ENCODE data around the gene LATS2.
A peak's percentile ranks its signal among the peaks of the same experiment; 100 is the strongest.

The LATS2 gene

DNA sequence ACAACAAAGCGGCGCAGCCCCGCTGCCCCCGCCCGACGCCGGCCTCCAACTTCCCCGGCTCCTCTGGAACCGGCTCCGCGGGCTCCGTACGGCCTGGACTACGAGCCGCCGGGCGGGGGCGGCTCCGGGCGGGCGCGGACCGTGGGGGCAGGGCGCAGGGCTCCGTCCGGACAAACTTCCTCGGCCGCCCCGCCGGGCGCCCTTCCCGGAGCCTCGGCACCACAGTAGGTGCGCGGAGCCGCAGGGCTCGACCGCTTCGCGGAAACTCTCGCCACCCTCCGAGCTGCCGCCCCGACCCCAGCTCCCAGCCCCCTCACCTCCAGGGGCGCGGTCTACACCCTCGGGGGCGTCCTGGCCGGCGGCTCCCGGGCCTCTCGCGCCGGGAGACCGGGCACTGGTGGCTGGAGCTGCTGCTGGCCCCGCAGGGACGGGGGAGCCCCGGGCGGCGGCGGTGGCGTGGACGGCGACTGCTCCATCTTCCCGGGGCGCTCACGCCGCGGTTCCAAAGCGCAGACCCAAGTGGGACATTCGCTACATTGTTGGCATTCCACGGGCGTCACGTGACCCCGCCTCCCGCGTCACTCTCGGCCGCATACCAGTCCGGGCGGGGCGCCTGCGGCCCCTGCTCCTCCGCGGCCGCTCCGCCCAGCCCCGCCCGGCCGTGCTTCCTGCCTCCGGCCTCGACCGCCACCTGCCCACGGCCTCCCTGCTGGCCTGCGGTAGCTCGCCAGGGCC is at the start of gene LATS2:
Gene LATS2 (minus strand): TSS at position 558 of the 735 bp plus-strand sequence. CDS start 15,560 bp downstream, outside the sequence.
- DNase-seq (ENCODE audit: low spot score) = peak; percentile 96

DNA sequence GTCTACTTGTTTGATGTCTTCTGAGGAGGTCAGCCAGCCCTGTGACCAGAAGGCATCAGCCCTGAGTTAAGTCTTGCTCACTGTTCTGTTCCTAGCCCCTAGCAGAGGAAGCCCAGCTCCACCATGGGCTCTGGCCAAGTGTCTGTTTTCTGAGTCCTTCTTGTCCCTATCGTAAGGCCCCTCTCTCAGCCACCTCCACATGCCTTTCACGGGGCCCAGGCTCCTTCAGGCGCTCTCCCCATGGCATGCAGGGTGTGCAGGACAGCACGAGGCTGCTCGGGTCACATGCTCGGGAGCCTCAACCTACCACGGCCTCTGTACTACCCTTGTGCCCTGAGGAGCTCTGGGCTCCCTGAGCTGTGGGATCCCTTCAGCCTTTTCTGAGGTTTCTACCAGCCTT is 47.8 kb upstream of the LATS2 start:
- no peak for DNase-seq (ENCODE audit: low spot score)

DNA sequence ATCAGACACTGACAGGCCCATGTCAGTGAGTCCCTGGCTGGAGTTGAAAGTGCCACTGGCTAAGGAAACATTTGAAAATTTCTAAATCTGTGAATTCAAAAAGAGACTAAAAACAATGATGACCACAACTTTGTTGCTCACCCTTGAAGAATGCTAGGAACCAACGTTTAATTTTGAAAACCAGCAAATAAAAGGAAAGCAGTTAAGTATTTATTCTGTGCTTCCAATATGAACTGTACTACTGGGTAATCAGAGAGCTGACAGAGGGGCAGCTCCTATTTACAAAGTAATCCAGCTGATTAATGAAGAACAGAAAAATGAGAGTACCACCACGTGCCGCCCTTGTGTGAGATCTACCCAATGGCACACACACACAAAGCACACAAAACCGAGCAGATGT is 44.7 kb upstream of the LATS2 start:
- DNase-seq (ENCODE audit: low spot score) = no peak

DNA sequence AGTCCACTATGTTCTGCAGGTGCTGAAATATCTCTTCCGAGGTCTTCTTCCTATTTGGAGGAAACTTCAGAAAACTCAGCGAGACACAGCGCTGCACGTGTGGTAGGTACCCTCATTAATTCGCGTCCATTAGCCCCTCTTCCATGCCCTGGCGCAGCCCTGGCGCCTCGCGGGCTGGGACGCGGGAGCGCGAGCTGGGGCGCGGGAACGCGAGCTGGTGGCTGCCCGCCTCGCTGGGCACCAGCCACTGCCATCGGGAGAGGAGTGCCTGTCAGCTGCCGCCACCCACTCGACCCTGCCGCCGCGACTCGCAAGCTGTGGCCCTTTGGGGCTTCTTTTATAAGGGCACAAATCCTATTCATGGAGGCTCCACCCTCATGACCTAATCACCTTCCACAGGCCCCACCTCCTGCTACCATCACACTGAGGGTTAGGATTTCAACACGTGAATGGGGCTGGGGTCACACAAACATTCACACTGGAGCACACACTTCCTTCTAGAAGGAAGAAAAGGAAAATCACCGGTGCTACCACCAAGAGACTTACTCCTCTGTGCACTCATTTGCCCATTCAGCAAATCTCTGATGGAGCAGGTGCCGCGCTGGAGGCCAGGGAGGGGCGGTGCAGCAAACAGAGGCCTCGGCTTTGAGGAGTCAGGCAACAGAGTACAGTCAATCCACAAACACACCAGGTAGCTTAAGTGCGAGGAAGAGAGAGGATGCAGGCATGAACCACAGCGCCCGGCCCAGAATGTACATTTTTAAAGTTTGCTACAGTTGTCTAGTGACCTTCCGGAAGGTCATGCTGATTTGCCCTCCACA is 43.0 kb upstream of the LATS2 start:
- no peak for DNase-seq (ENCODE audit: low spot score)

DNA sequence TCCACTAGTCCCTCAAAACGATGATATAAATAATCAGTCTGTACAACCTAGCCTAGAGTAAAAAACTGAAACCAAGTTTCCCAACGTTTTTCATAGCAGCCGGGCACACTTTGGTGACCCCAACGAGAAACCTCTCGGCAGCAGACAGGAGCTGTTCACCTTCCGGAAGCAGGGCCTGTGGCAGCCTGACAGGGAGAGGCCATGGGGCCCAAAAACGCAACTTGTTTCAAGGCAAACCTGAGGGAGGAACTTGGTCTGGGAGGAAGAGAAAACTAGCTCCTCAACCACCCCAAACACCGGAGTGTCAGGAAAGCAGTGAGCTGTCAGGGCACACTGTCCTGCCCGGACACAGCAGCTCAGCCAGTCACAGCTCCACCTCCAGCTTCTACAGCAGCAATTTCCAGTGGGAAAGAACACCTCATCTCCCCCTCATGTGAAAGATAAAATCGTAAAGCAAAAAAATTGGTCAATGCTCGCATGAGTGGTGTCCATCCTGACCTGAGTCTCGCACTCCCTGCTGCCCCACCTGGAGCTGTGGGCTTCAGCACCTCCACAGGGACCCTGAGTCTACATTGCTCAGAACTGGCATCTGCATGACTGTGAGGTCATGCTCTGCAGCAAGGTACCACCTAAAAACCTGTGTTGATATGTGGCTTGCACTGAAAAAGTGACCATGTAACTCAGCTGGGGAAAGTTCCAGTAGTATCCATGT is 40.6 kb upstream of the LATS2 start:
- no peak for DNase-seq (ENCODE audit: low spot score)

DNA sequence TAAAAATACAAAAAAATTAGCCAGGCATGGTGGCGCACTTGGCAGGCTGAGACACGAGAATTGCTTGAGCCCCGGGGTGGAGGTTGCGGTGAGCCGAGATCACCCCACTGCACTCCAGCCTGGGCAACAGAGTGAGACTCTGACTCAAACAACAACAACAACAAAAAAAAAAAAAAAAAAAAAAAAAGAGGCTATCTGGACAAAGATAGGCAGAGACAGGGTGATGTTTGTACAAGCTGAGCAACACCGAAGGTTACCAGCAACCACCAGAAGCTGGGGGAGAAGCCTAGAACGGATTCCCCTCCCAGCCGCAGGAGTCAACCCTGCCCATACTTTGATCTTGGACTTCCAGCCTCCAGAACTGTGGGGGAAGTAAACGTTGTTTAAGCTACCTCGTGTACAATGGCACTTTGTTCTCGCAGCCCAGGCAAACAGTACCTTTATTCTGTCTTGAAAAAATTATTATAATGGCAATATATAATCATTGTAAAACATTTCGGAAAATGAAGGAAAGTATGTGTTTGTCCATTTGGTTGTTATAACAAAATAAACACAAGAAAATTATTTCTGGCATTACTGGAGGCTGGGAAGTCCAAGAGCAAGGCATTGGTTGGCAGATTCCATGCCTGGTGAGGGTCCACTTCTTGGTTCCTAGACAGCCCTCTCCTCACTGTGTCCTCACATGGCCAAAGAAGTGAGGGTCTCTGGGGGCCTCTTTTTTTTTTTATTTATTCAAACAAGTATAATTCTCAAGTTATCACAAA is 39.8 kb upstream of the LATS2 start:
- no peak for DNase-seq (ENCODE audit: low spot score)

DNA sequence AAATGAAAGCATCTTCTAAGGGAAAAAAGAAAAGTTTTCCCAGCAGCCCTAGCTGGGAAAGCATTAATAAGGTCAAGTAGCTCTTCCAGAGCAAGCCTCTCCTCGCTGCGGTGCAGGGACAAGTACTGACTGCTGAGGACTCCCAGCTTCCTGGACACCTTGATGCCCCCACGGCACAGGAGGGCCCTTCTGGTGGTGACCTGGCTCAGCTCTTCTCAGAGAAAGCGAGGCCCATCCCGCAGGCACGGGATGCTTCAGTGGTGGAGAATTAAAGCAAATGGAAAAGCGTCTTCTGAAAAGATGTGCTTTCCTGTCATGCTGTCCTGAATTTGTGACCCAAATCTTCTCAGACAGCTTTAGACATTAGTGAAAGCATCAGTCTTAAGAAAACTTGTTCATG is 38.8 kb upstream of the LATS2 start:
- no peak for DNase-seq (ENCODE audit: low spot score)

DNA sequence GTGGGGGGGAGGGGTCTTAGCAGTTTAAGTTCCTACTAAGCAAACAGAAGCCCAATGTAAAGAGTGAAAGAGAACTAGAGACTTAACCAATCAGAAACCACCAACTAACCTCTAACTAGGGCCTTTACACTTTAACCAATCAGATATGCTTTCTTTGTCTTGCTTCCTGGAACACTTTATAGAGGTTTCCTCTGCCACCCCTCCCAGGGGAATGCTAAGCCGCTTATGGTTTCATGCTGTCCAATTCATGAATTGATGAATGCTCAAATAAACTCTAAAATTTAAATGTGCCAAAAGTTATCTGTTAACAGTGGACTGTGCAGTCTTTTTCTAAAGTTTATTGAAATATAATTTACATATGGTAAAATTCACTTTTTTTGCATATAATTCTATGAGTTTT is 33.9 kb upstream of the LATS2 start:
- no peak for DNase-seq (ENCODE audit: low spot score)

DNA sequence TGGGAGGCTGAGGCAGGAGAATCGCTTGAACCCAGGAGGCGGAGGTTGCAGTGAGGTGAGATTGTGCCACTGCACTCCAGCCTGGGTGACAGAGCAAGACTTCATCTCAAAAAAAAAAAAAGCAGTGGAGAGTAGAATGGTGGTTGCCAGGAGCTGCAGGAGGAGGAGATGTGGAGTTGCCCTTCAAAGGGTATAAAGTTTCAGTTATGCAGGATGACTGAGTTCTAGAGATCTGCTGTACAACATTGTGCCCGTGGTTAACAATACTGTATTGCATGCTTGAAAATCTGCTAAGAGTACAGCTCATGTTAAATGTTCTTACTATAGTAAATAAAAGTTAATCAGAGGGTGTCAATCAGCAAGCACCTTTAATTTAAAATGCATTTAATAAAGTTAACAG is 28.4 kb upstream of the LATS2 start:
- DNase-seq (ENCODE audit: low spot score) = no peak

DNA sequence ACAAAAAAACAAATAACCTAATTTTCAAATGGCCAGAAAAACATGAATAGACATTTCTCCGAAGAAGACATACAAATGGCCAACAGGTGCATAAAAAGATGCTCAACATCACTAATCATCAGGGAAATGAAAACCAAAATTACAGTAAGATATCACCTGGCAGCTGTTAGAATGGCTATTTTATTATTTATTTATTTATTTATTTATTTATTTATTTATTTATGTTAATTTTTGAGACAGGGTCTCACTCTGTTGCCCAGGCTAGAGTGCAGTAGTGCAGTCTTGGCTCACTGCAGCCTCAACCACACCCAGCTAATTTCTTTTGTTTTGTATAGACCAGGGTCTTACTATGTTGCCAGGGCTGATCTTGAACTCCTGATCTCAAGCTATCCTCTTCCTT is 27.1 kb upstream of the LATS2 start:
- no peak for DNase-seq (ENCODE audit: low spot score)

DNA sequence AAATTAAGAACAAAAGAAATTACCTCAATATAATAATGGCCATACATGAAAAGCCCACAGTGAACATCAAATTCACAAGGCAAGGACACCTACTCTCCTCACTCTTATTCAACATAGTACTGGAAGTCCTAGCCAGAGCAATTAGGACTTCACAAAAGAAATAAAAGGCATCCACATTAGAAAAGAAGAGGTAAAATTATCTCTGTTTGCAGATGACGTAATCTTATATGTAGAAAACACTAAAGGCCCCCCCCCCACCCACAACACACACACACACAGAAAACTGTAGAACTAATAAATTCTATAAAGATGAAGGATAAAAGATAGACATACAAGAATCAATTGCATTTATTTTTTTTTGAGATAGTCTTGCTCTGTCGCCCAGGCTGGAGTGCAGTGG is 25.5 kb upstream of the LATS2 start:
- DNase-seq (ENCODE audit: low spot score) = no peak

DNA sequence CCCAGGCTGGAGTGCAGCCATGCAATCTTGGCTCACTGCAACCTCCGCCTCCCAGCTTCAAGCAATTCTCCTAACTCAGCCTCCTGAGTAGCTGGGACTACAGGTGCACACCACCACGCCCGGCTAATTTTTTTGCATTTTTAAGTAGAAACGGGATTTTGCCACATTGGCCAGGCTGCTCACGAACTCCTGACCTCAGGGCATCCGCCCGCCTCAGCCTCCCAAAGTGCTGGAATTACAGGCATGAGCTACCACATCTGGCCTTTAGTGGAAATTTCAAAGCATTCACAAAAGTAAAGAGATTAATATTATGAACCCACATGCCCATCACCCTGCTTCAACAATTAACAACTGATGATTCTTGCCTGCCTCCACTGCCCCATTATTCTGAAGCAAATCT is 20.5 kb upstream of the LATS2 start:
- no peak for DNase-seq (ENCODE audit: low spot score)

DNA sequence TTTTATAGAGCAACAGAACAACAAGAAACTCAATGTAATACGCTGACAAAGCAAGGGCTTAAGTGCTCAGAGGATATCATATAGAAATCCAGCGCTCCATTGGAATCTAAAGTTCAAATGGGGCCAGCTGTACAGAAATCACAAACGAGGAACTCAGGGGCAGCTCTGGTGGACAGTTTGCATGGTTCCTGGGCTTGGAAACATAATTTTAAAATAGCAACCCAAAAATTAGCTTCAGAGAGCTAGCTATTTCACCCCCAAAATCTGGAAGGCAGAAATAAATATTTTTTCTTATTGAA is 19.2 kb upstream of the LATS2 start:
- no peak for DNase-seq (ENCODE audit: low spot score)

DNA sequence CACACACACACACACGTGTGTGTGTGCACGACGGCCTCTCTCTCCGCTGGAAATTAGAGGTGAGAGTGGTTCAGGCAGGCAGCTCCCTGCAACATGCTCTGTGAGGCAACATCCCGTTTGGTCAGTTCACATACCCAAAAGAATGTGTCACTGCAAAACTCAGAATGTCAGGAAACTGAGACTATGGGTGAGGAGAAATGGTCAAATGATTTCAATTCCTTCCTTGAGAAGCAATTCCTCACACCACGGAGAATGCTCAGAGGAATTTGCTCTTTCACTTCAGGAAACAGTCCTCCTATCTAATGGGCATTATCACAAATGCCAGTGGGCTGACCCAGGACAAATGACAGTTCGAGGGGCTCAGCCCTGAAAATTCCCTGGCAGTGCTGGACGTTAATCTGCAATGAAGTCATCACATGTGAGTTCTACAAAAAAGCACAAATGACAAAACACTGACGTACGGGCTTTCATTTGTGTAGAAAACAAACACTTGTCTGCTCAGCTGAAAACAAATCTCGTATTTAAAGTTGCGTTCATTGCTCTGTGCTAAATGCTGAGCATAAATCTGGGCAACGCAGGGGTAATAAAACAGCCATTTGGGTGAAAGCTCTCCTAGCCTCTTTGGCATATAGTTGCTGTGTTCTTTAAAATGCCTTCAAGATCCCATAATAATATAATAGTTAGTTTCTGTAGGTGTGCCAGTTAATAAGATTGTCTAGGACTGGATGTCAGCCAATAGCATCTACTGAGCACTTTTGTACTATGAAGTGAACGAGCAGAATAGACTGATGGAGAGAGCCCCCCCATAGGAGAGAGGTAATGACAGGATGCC is 18.6 kb upstream of the LATS2 start:
- no peak for DNase-seq (ENCODE audit: low spot score)

DNA sequence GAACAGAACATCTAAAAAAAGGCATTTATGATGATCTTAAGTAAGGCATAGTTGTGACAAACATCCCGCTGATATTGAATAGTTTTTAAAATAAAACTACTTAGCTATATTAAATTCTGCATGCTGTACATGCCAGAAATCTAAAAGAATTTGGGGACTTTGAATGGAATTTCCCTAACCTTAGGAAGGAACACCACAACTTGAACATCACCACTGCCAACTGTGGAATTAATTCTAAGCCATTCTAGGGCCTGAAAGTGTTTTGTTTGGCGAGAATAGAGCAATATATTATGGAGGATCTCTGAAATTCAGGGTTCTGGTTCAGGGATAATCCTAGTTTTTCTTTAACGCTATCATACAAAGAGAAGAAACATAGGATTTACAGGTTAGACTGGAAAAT is 17.8 kb upstream of the LATS2 start:
- no peak for DNase-seq (ENCODE audit: low spot score)

DNA sequence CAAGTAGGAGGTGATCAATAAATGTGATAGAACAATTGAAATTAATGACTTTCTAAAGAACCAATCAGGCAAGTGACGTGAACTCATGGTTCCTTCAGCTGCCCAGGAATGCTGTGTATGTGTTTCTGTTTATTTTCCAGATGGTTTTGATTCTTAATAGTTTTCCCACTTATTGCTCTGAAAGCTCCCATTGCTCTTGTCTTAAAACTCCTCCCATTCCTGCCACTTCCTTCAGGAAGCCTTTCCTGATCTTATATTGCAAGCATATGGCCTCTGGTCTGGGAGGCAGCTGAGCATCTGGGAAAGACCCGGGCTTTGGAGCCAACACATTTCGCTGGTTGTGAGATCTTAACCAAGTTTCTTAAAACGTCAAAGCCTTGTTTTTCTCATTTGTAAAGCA is 17.1 kb upstream of the LATS2 start:
- no peak for DNase-seq (ENCODE audit: low spot score)

DNA sequence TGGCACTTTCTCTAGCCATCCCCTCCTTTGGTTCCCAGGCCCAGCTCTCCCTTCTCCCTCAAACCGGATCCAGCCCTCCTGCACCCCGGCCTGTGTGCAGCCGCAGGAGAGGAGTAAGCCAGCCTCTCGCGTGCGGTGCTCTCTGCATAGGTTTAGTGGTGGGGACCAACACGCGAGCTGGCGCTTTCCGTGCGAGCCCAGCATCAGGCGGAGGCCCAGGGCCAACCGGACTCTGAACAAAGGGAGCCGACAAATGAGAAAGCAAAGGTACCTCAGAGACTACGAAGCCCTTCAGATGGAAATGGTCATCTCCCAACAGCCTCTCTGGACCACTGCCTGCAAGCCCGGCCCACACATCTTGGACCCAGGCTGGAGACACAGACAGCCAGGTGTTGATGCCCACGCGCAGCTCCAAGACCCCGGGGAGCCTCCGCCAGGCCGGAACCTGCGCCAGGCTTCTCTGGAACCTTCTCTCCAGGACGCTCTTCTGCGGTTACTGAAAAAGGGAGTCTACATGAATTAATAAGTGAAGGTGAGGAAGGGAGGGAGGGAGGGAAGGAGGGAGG is 16.5 kb upstream of the LATS2 start:
- DNase-seq (ENCODE audit: low spot score) = no peak

DNA sequence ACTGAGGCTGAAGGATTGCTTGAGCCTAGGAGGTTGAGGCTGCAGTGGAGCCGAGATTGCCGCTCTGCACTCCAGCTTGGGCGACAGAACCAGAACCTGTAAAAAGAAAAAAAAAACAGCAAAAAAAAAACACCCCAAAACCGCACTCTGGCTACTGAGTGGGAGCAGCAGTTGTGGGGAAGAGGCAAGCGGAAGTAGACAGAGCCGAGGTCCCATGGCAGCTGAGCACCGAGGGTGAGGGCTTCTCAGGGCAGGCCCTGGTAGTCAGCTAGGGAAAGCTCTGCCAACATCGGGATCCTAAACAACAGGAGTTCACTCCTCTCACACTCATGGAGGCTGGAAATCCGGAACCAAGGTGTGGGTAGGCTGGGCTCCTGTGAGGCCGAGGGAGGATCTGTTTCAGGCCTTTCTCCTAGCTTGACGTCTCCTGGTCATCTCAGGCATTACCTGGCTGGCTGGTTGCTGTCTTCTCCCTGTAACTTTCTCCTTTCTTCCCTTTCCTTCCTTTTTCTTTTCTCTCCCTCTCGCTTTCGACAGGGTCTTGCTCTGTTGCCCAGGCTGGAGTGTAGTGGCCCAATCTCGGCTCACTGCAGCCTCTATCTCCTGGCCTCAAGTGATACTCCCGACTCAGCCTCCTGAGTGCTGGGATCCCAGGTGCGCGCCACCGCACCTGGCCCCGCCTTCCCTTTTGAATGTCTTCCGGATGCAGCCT is 15.8 kb upstream of the LATS2 start:
- no peak for DNase-seq (ENCODE audit: low spot score)

DNA sequence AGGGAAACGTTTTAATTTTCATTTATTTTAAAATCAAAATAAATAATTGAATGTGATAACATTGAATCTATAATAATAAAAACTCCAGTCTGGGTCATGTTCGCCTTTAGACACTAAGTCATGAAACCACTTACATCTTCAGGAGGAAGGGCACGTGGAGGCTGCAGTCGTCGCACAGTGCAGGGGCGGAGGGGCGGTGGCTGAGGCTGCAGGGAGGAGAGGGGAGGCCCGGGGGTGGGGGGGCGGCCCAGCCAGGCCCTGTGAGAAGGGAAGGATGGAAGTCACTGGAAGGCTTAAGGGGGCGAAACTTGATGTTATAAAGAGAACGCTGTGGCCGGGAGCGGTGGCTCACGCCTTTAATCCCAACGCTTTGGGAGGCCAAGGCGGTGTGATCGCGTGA is 14.9 kb upstream of the LATS2 start:
- DNase-seq (ENCODE audit: low spot score) = peak; percentile 40
